GM23338 (cell line): Measurements from ENCODE around the gene EED. TPM values are rescaled to one million over a fixed set of nuclear protein-coding genes. Genes with fewer than 3 reads are reported as not detected.

Source experiments
- ATAC-seq: fragments of 200-7000 bp; cut with Tn5 transposase; 3 replicates; pipeline ENCODE4 v1.9.1; 2020
- DNase-seq: peaks from one replicate; pipeline ENCODE4 v3.0.0-alpha.2; 2015; ENCODE audit warnings: low spot score
- H2AFZ ChIP-seq: fragments of 200-600 bp; sonication (generic); 2 replicates; pipeline ENCODE4 v1.8.0; 2016; ENCODE audit warnings: antibody characterized with exemption, mild to moderate bottlenecking, moderate library complexity
- H3F3A ChIP-seq: fragments of 200-600 bp; sonication (generic); replicated peaks from 2 replicates; pipeline ENCODE4 v1.8.0; 2017; ENCODE audit warnings: antibody characterized with exemption, mixed run types, low read depth
- H3K27ac ChIP-seq: fragments of 200-600 bp; sonication (generic); 2 replicates; pipeline ENCODE4 v1.6.1; 2016; ENCODE audit warnings: low read depth
- H3K27me3 ChIP-seq: fragments of 200-600 bp; sonication (generic); 2 replicates; pipeline ENCODE4 v1.8.0; 2016; ENCODE audit warnings: mild to moderate bottlenecking, mixed run types, moderate library complexity; ENCODE audit not compliant: insufficient read depth
- H3K36me3 ChIP-seq: fragments of 200-600 bp; sonication (generic); 2 replicates; pipeline ENCODE4 v1.8.0; 2016; ENCODE audit warnings: mild to moderate bottlenecking; ENCODE audit not compliant: insufficient read depth
- H3K4me1 ChIP-seq: fragments of 200-600 bp; sonication (generic); 2 replicates; pipeline ENCODE4 v1.8.0; 2016; ENCODE audit warnings: mild to moderate bottlenecking, moderate library complexity; ENCODE audit not compliant: insufficient read depth
- H3K4me2 ChIP-seq: fragments of 200-600 bp; sonication (generic); 2 replicates; pipeline ENCODE4 v1.7.1; 2017; ENCODE audit warnings: mixed run types
- H3K4me3 ChIP-seq: fragments of 200-600 bp; sonication (generic); 2 replicates; pipeline ENCODE4 v1.6.1; 2016; ENCODE audit warnings: mixed run types
- H3K79me2 ChIP-seq: fragments of 200-600 bp; sonication (generic); replicated peaks from 2 replicates; pipeline ENCODE4 v1.8.0; 2017; ENCODE audit warnings: mild to moderate bottlenecking; ENCODE audit not compliant: insufficient read depth
- H3K9me2 ChIP-seq: fragments of 200-600 bp; sonication (generic); 2 replicates; pipeline ENCODE4 v1.8.0; 2017; ENCODE audit not compliant: insufficient read depth
- H4K20me1 ChIP-seq: fragments of 200-600 bp; sonication (generic); replicated peaks from 2 replicates; pipeline ENCODE4 v1.8.0; 2017; ENCODE audit warnings: mild to moderate bottlenecking; ENCODE audit not compliant: insufficient read depth
- H3K27ac Mint-ChIP-seq: 2 replicates; pipeline ENCODE4 v1.8.0; 2020; ENCODE audit warnings: inconsistent platforms, mild to moderate bottlenecking, moderate library complexity, mixed read lengths
- H3K27me3 Mint-ChIP-seq: 3 replicates; pipeline ENCODE4 v1.8.0; 2022; ENCODE audit warnings: low read depth, mild to moderate bottlenecking, moderate library complexity, mixed read lengths, inconsistent platforms; ENCODE audit not compliant: insufficient read depth, poor library complexity
- H3K36me3 Mint-ChIP-seq: 3 replicates; pipeline ENCODE4 v1.8.0; 2021; ENCODE audit warnings: low read depth, mild to moderate bottlenecking, inconsistent platforms, moderate library complexity, mixed read lengths
- H3K4me1 Mint-ChIP-seq: 3 replicates; pipeline ENCODE4 v1.8.0; 2020; ENCODE audit warnings: mild to moderate bottlenecking, inconsistent platforms, mixed read lengths
- H3K4me3 Mint-ChIP-seq: 3 replicates; pipeline ENCODE4 v1.8.0; 2021; ENCODE audit warnings: moderate library complexity, mild to moderate bottlenecking, inconsistent platforms, mixed read lengths
- H3K9me3 Mint-ChIP-seq: 3 replicates; pipeline ENCODE4 v1.8.0; 2020; ENCODE audit warnings: moderate library complexity, mild to moderate bottlenecking, inconsistent platforms, mixed read lengths
- CREB1 ChIP-seq: fragments of 250-450 bp; sonication (Bioruptor Pico); IDR thresholded peaks from 2 replicates; pipeline ENCODE4 v1.5.0; 2020; ENCODE audit warnings: low read depth, mild to moderate bottlenecking, moderate library complexity
- EZH2 ChIP-seq: fragments of 200-600 bp; sonication (generic); IDR thresholded peaks from one replicate; pipeline ENCODE4 v1.8.0; 2017; ENCODE audit warnings: antibody characterized with exemption, mild to moderate bottlenecking, low read depth; ENCODE audit not compliant: unreplicated experiment
- EZH2phosphoT487 ChIP-seq: fragments of 200-600 bp; sonication (generic); IDR thresholded peaks from one replicate; pipeline ENCODE4 v1.8.1; 2018; ENCODE audit warnings: antibody characterized with exemption; ENCODE audit not compliant: unreplicated experiment
- JUNB ChIP-seq: IDR thresholded peaks from one replicate; pipeline ENCODE4 v1.6.1; 2016; ENCODE audit warnings: antibody characterized with exemption; ENCODE audit not compliant: unreplicated experiment
- NANOG ChIP-seq: IDR thresholded peaks from 2 replicates; pipeline ENCODE4 v1.6.1; 2016; ENCODE audit warnings: antibody characterized with exemption, borderline replicate concordance
- POLR2AphosphoS5 ChIP-seq: IDR thresholded peaks from 2 replicates; pipeline ENCODE4 v1.6.1; 2016; ENCODE audit warnings: antibody characterized with exemption, low read depth
- ZNF331 ChIP-seq: fragments of 250-450 bp; sonication (Bioruptor Pico); IDR thresholded peaks from 2 replicates; pipeline ENCODE4 v1.5.0; 2020; ENCODE audit warnings: low read depth, mild to moderate bottlenecking, moderate library complexity
- polyA plus RNA-seq: library from polyadenylated mRNA; unstranded; fragments of >200 nt; fragmentation: Nextera tagmentation; extraction: Ambion mirVana; gene quantifications from 2 replicates; pipeline ENCODE4 v1.2.1, GENCODE V29; 2016
- total RNA-seq: library from RNA; depleted of rRNA; stranded (reverse); fragments of >200 nt; shearing (Covaris generic); gene quantifications from 2 replicates; pipeline ENCODE4 v1.2.3, GENCODE V29; 2014
- TF ChIP-seq, protein P1 (sequence below), 2 experiments: fragments of 200-600 bp in 1 of 2; sonication (generic) in 1 of 2; conservative IDR thresholded peaks; 2 replicates each; pipeline versions ENCODE4 v1.5.1 to v1.6.1; 2016 to 2017; ENCODE audit warnings: antibody characterized with exemption in 2 of 2, low read depth in 2 of 2, mild to moderate bottlenecking in 2 of 2, moderate library complexity in 1 of 2
- TF ChIP-seq, protein P2 (sequence below): fragments of 250-450 bp; sonication (Bioruptor Pico); IDR thresholded peaks from 2 replicates; pipeline ENCODE4 v1.5.0; 2020; ENCODE audit warnings: mild to moderate bottlenecking, moderate library complexity

Gene EED
- total and polyA plus RNA-seq, 2 experiments from 2014 or later: 26.7 to 29.7 TPM

DNA sequence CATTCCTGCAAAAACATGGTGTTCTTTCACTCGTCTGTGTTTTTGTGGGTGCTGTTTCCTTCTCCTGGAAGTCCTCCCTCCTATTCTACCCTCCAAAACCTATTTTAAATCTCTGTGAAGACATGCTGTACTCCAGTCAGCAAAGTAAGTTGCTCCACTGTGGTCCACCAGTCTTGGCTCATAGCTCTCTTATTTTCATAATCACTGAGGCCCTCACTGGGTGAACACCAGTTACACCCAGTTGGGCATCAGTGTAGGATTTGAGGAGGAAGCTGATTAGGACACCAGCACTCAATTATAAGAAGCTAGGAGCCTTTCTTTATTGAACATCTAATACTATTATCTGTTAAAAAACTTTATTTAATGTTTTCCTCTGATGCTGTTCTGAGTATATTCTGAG, 23.9 kb upstream of the EED start:
- Histone ChIP-seq H3K36me3 (no peaks in the 10 kb centered on the region), H3K27ac (no peak overlapping the region), H3K9me2 (no peaks in the 10 kb centered on the region), H4K20me1 (no peaks in the 10 kb centered on the region), H3F3A (no peaks in the 10 kb centered on the region), H3K27me3 (no peaks in the 10 kb centered on the region), H2AFZ (no peak overlapping the region), H3K4me3 (no peak overlapping the region), H3K4me2 (no peak overlapping the region), H3K79me2 (no peaks in the 10 kb centered on the region), H3K4me1 (no peaks in the 10 kb centered on the region)
- Mint-ChIP-seq H3K36me3 (no peaks in the 10 kb centered on the region), H3K9me3 (peaks cover 13% of the 10 kb centered on the region; the same call in 2 of the 3 replicates), H3K4me3 (no peak overlapping the region), H3K4me1 (peaks cover 2% of the 10 kb centered on the region; the same call in 2 of the 3 replicates), H3K27me3 (peaks cover 1% of the 10 kb centered on the region), H3K27ac (no peak overlapping the region)
- DNase-seq: no peak
- ATAC-seq: no peak
- TF ChIP-seq, protein P1, sequence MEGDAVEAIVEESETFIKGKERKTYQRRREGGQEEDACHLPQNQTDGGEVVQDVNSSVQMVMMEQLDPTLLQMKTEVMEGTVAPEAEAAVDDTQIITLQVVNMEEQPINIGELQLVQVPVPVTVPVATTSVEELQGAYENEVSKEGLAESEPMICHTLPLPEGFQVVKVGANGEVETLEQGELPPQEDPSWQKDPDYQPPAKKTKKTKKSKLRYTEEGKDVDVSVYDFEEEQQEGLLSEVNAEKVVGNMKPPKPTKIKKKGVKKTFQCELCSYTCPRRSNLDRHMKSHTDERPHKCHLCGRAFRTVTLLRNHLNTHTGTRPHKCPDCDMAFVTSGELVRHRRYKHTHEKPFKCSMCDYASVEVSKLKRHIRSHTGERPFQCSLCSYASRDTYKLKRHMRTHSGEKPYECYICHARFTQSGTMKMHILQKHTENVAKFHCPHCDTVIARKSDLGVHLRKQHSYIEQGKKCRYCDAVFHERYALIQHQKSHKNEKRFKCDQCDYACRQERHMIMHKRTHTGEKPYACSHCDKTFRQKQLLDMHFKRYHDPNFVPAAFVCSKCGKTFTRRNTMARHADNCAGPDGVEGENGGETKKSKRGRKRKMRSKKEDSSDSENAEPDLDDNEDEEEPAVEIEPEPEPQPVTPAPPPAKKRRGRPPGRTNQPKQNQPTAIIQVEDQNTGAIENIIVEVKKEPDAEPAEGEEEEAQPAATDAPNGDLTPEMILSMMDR (conservative IDR thresholded peaks at IDR 0.05; ENCODE audit: low read depth in 2 of 2): no peak

DNA sequence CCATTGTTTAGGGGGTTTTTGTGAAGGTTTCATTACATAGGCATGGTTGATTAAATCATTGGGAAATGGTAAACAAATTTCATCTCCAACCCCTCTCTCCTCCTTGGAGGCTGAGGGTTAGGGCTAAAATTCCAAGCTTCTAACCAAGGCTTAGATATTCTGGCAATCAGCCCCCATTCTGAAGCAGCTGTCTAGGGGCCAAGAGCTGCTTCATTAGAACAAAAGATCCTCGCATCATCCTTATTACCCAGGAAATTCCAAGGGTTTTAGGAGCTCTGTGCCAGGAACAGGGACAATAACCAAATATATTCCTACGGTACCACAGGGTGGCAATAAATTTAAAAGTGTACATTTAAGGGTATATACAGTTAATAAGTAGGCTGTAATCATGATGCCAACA, 22.5 kb upstream of the EED start:
- Histone ChIP-seq H3K4me3 (no peak overlapping the region), H3K79me2 (no peaks in the 10 kb centered on the region), H3K27me3 (no peaks in the 10 kb centered on the region), H3K4me1 (no peaks in the 10 kb centered on the region), H3K9me2 (no peaks in the 10 kb centered on the region), H3K36me3 (no peaks in the 10 kb centered on the region), H3K27ac (no peak overlapping the region), H4K20me1 (no peaks in the 10 kb centered on the region), H3F3A (no peaks in the 10 kb centered on the region), H3K4me2 (no peak overlapping the region), H2AFZ (peak overlapping the region; percentile 52; the same call in 1 of the 2 replicates)
- H3K4me3 Mint-ChIP-seq: no peak overlapping the region
- peaks cover 1% of the 10 kb centered on the region for H3K27me3 Mint-ChIP-seq
- peaks cover 2% of the 10 kb centered on the region; the same call in 2 of the 3 replicates for H3K4me1 Mint-ChIP-seq
- H3K36me3 Mint-ChIP-seq: no peaks in the 10 kb centered on the region
- no peak overlapping the region for H3K27ac Mint-ChIP-seq
- DNase-seq (no peak), ATAC-seq (no peak)
- H3K9me3 Mint-ChIP-seq: peaks cover 13% of the 10 kb centered on the region; the same call in 2 of the 3 replicates
- no peak for TF ChIP-seq POLR2AphosphoS5
- TF ChIP-seq, protein P1 (conservative IDR thresholded peaks at IDR 0.05; ENCODE audit: low read depth in 2 of 2): no peak
- TF ChIP-seq JUNB: no peak
- TF ChIP-seq CREB1 (CRISPR knock-in tag): no peak
- TF ChIP-seq, protein P2, sequence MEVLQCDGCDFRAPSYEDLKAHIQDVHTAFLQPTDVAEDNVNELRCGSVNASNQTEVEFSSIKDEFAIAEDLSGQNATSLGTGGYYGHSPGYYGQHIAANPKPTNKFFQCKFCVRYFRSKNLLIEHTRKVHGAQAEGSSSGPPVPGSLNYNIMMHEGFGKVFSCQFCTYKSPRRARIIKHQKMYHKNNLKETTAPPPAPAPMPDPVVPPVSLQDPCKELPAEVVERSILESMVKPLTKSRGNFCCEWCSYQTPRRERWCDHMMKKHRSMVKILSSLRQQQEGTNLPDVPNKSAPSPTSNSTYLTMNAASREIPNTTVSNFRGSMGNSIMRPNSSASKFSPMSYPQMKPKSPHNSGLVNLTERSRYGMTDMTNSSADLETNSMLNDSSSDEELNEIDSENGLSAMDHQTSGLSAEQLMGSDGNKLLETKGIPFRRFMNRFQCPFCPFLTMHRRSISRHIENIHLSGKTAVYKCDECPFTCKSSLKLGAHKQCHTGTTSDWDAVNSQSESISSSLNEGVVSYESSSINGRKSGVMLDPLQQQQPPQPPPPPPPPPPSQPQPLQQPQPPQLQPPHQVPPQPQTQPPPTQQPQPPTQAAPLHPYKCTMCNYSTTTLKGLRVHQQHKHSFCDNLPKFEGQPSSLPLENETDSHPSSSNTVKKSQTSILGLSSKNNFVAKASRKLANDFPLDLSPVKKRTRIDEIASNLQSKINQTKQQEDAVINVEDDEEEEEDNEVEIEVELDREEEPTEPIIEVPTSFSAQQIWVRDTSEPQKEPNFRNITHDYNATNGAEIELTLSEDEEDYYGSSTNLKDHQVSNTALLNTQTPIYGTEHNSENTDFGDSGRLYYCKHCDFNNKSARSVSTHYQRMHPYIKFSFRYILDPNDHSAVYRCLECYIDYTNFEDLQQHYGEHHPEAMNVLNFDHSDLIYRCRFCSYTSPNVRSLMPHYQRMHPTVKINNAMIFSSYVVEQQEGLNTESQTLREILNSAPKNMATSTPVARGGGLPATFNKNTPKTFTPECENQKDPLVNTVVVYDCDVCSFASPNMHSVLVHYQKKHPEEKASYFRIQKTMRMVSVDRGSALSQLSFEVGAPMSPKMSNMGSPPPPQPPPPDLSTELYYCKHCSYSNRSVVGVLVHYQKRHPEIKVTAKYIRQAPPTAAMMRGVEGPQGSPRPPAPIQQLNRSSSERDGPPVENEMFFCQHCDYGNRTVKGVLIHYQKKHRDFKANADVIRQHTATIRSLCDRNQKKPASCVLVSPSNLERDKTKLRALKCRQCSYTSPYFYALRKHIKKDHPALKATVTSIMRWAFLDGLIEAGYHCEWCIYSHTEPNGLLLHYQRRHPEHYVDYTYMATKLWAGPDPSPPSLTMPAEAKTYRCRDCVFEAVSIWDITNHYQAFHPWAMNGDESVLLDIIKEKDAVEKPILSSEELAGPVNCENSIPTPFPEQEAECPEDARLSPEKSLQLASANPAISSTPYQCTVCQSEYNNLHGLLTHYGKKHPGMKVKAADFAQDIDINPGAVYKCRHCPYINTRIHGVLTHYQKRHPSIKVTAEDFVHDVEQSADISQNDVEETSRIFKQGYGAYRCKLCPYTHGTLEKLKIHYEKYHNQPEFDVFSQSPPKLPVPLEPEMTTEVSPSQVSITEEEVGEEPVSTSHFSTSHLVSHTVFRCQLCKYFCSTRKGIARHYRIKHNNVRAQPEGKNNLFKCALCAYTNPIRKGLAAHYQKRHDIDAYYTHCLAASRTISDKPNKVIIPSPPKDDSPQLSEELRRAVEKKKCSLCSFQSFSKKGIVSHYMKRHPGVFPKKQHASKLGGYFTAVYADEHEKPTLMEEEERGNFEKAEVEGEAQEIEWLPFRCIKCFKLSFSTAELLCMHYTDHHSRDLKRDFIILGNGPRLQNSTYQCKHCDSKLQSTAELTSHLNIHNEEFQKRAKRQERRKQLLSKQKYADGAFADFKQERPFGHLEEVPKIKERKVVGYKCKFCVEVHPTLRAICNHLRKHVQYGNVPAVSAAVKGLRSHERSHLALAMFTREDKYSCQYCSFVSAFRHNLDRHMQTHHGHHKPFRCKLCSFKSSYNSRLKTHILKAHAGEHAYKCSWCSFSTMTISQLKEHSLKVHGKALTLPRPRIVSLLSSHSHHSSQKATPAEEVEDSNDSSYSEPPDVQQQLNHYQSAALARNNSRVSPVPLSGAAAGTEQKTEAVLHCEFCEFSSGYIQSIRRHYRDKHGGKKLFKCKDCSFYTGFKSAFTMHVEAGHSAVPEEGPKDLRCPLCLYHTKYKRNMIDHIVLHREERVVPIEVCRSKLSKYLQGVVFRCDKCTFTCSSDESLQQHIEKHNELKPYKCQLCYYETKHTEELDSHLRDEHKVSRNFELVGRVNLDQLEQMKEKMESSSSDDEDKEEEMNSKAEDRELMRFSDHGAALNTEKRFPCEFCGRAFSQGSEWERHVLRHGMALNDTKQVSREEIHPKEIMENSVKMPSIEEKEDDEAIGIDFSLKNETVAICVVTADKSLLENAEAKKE (CRISPR knock-in tag): no peak
- TF ChIP-seq ZNF331 (CRISPR knock-in tag): no peak
- TF ChIP-seq NANOG: no peak
- TF ChIP-seq EZH2phosphoT487: no peak
- TF ChIP-seq EZH2: no peak
